Lower lobe of right lung (tissue), 2 donors: ENCODE measurements around the gene ERFL. TPM values are rescaled to one million over a fixed set of nuclear protein-coding genes. Genes with fewer than 3 reads are reported as not detected.

Experiments
- ATAC-seq, 2 donors: fragments of 200-7000 bp; cut with Tn5 transposase; one replicate each; pipeline ENCODE4 v1.9.1; 2020 to 2022; ENCODE audit warnings: mild to moderate bottlenecking in 2 of 2, moderate library complexity in 2 of 2
- DNase-seq: peaks from one replicate; pipeline ENCODE4 v3.0.0-alpha.2; 2020
- H3K27ac ChIP-seq: fragments of 200-600 bp; one replicate; pipeline ENCODE4 v1.8.0; 2022
- H3K27me3 ChIP-seq: fragments of 200-600 bp; one replicate; pipeline ENCODE4 v1.8.0; 2022; ENCODE audit warnings: low read depth
- H3K36me3 ChIP-seq: fragments of 200-600 bp; one replicate; pipeline ENCODE4 v1.8.0; 2022; ENCODE audit warnings: mild to moderate bottlenecking
- H3K4me1 ChIP-seq: fragments of 200-600 bp; one replicate; pipeline ENCODE4 v1.8.0; 2022
- H3K4me3 ChIP-seq: fragments of 200-600 bp; one replicate; pipeline ENCODE4 v1.8.0; 2022; ENCODE audit warnings: mild to moderate bottlenecking
- H3K9me3 ChIP-seq: fragments of 200-600 bp; one replicate; pipeline ENCODE4 v1.8.0; 2022
- CTCF ChIP-seq: fragments of 200-600 bp; IDR thresholded peaks from one replicate; pipeline ENCODE4 v1.8.0; 2022; ENCODE audit warnings: antibody characterized with exemption, mild to moderate bottlenecking
- intact Hi-C: fragments of 100-400 bp; cut with DNase I; formaldehyde crosslinking; loops from one replicate; pipeline ENCODE4 v1.11.0; 2022
- total RNA-seq: library from RNA; stranded (reverse); fragmentation: NEBNext Ultra II Directional; extraction: Animal tissue kit (Norgen Biotek cat#: 25700); gene quantifications from one replicate; pipeline ENCODE4 v1.2.1, GENCODE V29; 2021
- donor health status: DM: no; HTN: yes; CAD: no; lungs with severe emphysema.

The ERFL gene
- total RNA-seq, 1 donor from 2014 or later: 0.41 TPM

GRCh38 chr19:41921577-41922576, 6.4 kb downstream of the ERFL start:
- no peak overlapping the region for H3K27ac ChIP-seq
- TF ChIP-seq CTCF: no peak
- DNase-seq: no peak
- peaks cover 77% of the 10 kb centered on the region for H3K27me3 ChIP-seq
- no peaks in the 10 kb centered on the region for H3K9me3 ChIP-seq
- no peak overlapping the region for H3K4me3 ChIP-seq
- intact Hi-C loops: no loop called here
- no peaks in the 10 kb centered on the region for H3K4me1 ChIP-seq
- ATAC-seq: no peak
- no peaks in the 10 kb centered on the region for H3K36me3 ChIP-seq

DNA sequence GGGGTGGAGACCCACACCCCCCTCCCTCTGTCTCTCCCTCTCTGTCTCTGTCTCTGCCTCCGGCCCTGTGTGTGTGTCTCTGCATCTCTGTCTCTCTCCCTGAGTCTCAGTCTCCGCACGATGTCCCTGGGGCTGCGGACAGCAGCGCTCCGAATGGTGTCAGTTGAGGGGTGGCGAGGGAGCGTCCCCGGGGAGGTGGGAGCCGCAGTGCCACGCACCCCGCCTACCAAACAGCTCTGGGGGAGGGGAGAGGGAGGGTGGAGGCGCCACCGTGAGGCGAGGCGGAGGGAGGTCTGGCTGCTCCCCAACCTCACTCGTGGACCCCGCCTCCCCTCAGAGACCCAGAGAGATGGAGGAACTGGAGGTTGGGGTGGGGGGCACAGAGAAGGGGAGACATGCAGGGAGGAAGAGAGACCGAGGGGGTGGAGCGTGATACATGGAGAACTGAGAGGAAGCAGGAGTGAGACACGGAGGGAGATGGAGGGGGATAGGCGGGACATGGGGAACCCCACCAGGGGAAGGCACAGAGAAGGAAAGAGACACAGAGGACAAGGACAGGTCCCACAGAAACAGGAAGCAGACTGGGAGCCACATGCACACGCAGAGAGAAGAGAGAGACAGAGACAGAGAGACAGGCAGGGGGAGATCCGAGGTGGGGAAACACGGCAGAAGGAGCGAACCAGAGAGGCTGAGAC, 7.2 kb downstream of the ERFL start:
- H3K27ac ChIP-seq: no peak overlapping the region
- no peak for TF ChIP-seq CTCF
- ATAC-seq (no peak), DNase-seq (no peak)
- H3K4me3 ChIP-seq: no peak overlapping the region
- H3K4me1 ChIP-seq: no peaks in the 10 kb centered on the region
- no peaks in the 10 kb centered on the region for H3K9me3 ChIP-seq
- intact Hi-C loops: no loop called here
- H3K27me3 ChIP-seq: peaks cover 76% of the 10 kb centered on the region
- H3K36me3 ChIP-seq: no peaks in the 10 kb centered on the region

- ATAC-seq: no peak
- Histone ChIP-seq H3K36me3 (no peaks in the 10 kb centered on the region), H3K9me3 (no peaks in the 10 kb centered on the region), H3K27me3 (peaks cover 76% of the 10 kb centered on the region), H3K27ac (no peak overlapping the region), H3K4me3 (no peak overlapping the region), H3K4me1 (no peaks in the 10 kb centered on the region)
- no peak for TF ChIP-seq CTCF
- intact Hi-C loops: no loop called here
- no peak for DNase-seq
Observed at GRCh38 chr19:41919948-41920712, 8.1 kb downstream of the ERFL start.

DNA sequence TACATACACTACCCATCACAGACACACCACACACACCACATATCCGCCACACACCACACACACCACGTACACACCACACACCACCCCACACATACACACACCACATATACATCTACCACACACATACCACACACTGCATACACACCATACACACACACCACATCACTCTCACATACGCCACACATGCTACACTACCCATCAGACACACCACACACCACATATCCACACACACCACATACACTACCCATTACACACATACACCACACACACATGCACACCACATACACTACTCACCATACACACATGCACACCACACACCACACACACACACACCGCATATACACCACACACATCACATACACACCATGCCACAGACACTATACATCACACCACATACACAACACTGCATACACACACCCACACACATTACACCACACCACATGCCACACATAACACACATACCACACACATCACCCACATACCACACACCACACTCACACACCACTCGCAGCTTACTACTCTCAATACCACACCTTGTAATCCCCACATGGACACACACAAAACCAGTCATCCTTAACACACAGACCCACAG, 9.5 kb downstream of the ERFL start:
- no peaks in the 10 kb centered on the region for H3K9me3 ChIP-seq
- H3K27me3 ChIP-seq: peaks cover 70% of the 10 kb centered on the region
- no peaks in the 10 kb centered on the region for H3K4me1 ChIP-seq
- intact Hi-C loops: no loop called here
- TF ChIP-seq CTCF: no peak
- no peak overlapping the region for H3K27ac ChIP-seq
- ATAC-seq (no peak), DNase-seq (no peak)
- no peak overlapping the region for H3K4me3 ChIP-seq
- no peaks in the 10 kb centered on the region for H3K36me3 ChIP-seq

- Histone ChIP-seq H3K36me3 (no peaks in the 10 kb centered on the region), H3K27ac (no peak overlapping the region), H3K4me1 (no peaks in the 10 kb centered on the region), H3K27me3 (peaks cover 73% of the 10 kb centered on the region), H3K4me3 (no peak overlapping the region), H3K9me3 (no peaks in the 10 kb centered on the region)
- ATAC-seq (no peak), DNase-seq (no peak)
- intact Hi-C loops: no loop called here
- TF ChIP-seq CTCF: no peak
Observed at GRCh38 chr19:41918095-41918494, 10.2 kb downstream of the ERFL start.
